ENCODE results near the gene CDH5.

DNA sequence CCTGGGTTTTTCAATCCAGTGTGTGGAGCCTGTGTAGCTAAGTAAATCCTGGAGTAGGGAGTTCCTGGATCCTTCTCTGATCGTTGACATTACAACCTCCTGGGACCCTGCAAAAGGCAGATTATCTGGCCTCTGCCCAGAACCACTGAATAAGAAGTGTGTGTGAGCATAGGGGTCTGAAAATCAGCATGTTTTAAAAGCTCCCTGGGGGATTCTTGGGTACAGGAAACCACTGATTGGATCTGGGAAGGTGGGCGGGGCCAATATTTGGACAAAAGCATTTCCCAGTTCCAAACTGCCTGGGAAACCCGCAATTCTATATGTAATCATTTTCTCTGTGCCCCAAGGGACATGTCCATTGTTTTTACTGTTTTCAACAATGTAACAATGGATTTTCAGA, 33.4 kb downstream of the CDH5 start:
- TF ChIP-seq, protein P1, sequence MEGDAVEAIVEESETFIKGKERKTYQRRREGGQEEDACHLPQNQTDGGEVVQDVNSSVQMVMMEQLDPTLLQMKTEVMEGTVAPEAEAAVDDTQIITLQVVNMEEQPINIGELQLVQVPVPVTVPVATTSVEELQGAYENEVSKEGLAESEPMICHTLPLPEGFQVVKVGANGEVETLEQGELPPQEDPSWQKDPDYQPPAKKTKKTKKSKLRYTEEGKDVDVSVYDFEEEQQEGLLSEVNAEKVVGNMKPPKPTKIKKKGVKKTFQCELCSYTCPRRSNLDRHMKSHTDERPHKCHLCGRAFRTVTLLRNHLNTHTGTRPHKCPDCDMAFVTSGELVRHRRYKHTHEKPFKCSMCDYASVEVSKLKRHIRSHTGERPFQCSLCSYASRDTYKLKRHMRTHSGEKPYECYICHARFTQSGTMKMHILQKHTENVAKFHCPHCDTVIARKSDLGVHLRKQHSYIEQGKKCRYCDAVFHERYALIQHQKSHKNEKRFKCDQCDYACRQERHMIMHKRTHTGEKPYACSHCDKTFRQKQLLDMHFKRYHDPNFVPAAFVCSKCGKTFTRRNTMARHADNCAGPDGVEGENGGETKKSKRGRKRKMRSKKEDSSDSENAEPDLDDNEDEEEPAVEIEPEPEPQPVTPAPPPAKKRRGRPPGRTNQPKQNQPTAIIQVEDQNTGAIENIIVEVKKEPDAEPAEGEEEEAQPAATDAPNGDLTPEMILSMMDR (IDR thresholded peaks at IDR 0.05), result no peak
- no peak for TF ChIP-seq POLR2A (IDR thresholded peaks at IDR 0.05)

All from vagina (tissue), 2 donors.